Melanocyte of skin (primary cell): Measurements from ENCODE around the gene RAF1. TPM values are rescaled to one million over a fixed set of nuclear protein-coding genes. Genes with fewer than 3 reads are reported as not detected.

Experiments
- small RNA-seq, 2 donors: library from RNA; depleted of rRNA; stranded (forward); fragments of <200 nt; gene quantifications; one replicate each; pipeline ENCODE3, GENCODE V24; 2012
- total RNA-seq, 2 donors: library from RNA; depleted of rRNA; stranded (reverse); fragments of >200 nt; gene quantifications; 2 replicates each; pipeline ENCODE4 v1.2.3, GENCODE V29; 2012

The RAF1 gene
- 10 to 100 TPM; 61.9 to 96.6 TPM for total RNA-seq

DNA sequence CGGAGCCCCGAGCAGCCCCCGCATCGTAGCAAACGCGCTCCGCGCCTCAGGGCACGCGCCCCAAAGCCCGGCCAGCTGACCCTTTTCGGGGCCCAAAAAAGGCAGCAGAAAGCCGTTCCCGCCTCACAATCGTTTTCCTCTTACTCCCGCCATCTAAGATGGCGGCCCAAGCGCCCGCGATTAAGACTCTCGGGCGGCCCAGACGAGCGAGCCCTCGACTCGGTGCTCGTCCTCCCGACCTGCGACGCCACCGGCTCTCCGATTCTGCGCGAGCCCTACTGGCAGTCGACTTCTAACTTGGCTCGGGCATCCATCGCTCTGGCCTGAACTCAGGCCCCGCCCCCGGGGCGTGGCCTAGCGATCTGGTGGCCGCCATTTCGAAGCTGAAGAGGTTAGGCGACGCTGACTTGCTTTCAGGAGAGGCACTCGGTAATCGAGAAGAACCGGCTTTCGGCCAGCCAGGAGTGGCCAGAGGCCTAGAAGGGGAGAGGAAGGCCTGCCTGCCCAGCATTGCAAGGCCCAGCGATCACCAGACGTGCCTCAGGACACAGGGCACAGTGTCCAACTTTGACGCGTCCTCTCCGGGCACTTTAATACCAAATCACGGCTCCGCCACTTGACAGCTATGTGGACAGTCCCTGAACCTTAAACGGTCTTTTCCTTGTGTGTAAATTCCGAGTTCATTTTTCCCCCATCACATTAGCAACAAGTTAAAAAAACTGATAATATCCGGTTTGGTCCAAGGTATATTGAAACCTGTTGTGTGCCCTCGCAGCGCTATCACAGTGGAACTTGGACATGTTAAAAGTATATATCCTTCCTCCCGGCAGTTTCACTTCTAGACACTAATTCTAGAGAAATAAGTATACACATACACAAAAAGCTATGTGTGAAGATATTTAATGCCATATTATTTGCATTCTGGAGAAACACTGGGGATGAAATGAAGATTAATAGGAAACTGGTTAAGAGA, at the start of gene RAF1:
Gene RAF1 (minus strand): TSS at position 182 of the 973 bp plus-strand sequence. CDS start 45,396 bp downstream, outside the sequence.

DNA sequence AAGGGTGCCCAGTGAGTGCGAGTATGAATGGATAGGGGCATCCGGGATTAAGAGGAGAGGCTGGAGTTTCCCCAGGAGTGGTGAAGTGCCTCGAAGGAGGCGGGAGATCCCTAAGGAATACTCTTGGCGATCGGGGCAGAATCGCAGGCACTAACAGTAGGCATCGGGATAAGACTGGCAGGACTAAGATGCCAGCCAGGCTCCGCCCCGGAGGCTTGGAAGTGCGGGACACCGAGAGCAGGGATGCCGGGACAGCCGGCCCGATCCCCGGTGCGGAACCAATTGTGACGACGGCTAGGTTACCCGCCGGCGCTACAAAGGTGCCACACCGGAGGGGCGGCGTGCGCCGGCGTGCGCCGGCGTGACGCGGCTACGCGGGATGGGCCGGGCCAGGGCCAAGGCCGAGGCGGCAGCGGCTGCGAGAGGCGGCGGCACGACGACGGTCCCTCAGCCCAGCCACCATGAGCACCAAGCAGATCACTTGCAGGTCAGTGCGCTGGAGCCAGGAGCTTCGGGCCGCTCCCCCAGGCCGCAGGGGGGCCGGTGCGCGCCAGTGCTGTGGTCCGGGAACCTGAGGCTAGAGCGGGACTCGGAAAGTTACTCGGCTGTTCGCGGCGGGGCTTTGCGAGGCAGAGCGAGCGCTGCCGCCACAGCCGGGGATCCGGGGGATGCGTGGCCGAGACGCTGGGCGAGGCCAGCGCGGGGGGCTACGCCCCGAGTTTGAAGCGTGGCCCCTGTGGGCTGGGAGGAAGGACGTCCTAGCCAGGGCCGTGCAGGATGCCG, 107.0 kb downstream of the RAF1 start, which contains the start of gene MKRN2:
Gene MKRN2 (plus strand): TSS at position 398 of the 783 bp plus-strand sequence. CDS start 64 bp downstream, at position 462.

DNA sequence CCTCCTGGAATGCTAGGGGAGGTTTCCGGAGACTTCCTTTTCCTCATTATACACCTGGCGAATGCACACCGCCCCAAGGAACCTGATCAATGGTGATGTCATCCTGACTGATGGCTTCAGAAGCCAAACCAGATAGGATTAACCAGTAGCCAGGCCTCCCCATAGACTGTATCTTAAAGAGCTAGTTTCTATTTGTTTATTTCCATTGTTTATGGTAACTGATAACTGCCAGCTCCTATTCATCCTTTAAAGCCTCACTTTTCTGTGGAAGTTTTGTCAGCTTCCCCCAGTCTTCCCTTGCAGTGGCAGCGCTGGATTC, 118.5 kb downstream of the RAF1 start, which contains the start of gene MKRN2OS:
Gene MKRN2OS (minus strand): TSS at position 27 of the 319 bp plus-strand sequence. CDS start 35 bp downstream, outside the sequence.

Small RNA genes within 50 kb of the gene (small RNA-seq; reads per million reads assigned to genes)
- gene CRIP1P1 = 0 reads per million in 2 donors
- 0 reads per million in 2 donors for gene RF00017

Other genes starting within 250 kb of the RAF1 start
- gene TSEN2, start 179.6 kb downstream of the RAF1 start, total RNA-seq = 10 to 100 TPM; 19.0 to 22.4 TPM
- gene MKRN2OS, start 118.6 kb downstream of the RAF1 start, total RNA-seq = under 1 TPM in 1 of 2 donors, not detected in 1; 0.69 TPM
- 10 to 100 TPM; 24.8 to 32.0 TPM for gene MKRN2, start 107.0 kb downstream of the RAF1 start, total RNA-seq
- gene TMEM40, start 95.1 kb upstream of the RAF1 start, total RNA-seq = not detected
- gene CAND2, start 132.6 kb upstream of the RAF1 start, total RNA-seq = 1 to 10 TPM in 1 of 2 donors, under 1 TPM in 1; 0.67 to 1.7 TPM
- 1,000 to 10,000 TPM in 1 of 2 donors, 100 to 1,000 TPM in 1; 481 to 1,093 TPM for gene RPL32, start 177.4 kb upstream of the RAF1 start, total RNA-seq